HEK293 (cell line): Measurements from ENCODE around the gene ERRFI1.
A peak's percentile ranks its signal among the peaks of the same experiment; 100 is the strongest.

Source experiments
- CTCF ChIA-PET: fragments of 350-600 bp; formaldehyde crosslinking; extraction: SDS; loops from one replicate; lab custom pipeline; 2021; ENCODE audit warnings: antibody characterized with exemption; lab: Yijun Ruan, JAX
- POLR2A ChIA-PET: fragments of 300-600 bp; formaldehyde crosslinking; extraction: SDS; loops from one replicate; lab custom pipeline; 2020; ENCODE audit warnings: antibody characterized with exemption, inconsistent platforms; lab: Yijun Ruan, JAX
- H3K27ac ChIP-seq: fragments of 200-500 bp; sonication (Bioruptor generic); 2 replicates; pipeline ENCODE4 v1.5.1; 2014; ENCODE audit warnings: low read depth, low read length, control low read depth, inconsistent platforms; ENCODE audit errors: extremely low read depth
- H3K36me3 ChIP-seq, 2 experiments: fragments of 200-500 bp in 1 of 2; sonication (Bioruptor generic) in 1 of 2; 1 replicate in 1 of 2; 2 replicates in 1 of 2; pipeline ENCODE4 v1.5.1; 2014 to 2017; ENCODE audit warnings: inconsistent platforms in 2 of 2, low read length in 2 of 2; ENCODE audit not compliant: control insufficient read depth in 2 of 2, insufficient read depth in 1 of 2
- H3K4me1 ChIP-seq: fragments of 200-500 bp; sonication (Bioruptor generic); 2 replicates; pipeline ENCODE4 v1.5.1; 2014; ENCODE audit warnings: mild to moderate bottlenecking, low read length, inconsistent platforms; ENCODE audit not compliant: control insufficient read depth, insufficient read depth
- H3K4me3 ChIP-seq: 2 replicates; pipeline ENCODE4 v1.5.1; 2011; ENCODE audit warnings: low read depth, mild to moderate bottlenecking, control low read depth, low read length, moderate library complexity
- H3K9me3 ChIP-seq: fragments of 200-500 bp; sonication (Bioruptor generic); 2 replicates; pipeline ENCODE4 v1.5.1; 2014; ENCODE audit warnings: low read depth, low read length, inconsistent platforms; ENCODE audit not compliant: control insufficient read depth, insufficient read depth
- EGR2 ChIP-seq: fragments of 450-650 bp; formaldehyde crosslinking; IDR thresholded peaks from 2 replicates; pipeline ENCODE4 v1.5.1; 2016; ENCODE audit warnings: low read depth, missing biosample characterization, missing genetic modification characterization
- FEZF1 ChIP-seq: fragments of 450-650 bp; formaldehyde crosslinking; IDR thresholded peaks from 2 replicates; pipeline ENCODE4 v1.5.1; 2016; ENCODE audit warnings: missing biosample characterization, missing genetic modification characterization
- GFI1B ChIP-seq: fragments of 450-650 bp; formaldehyde crosslinking; IDR thresholded peaks from 2 replicates; pipeline ENCODE4 v1.5.1; 2016; ENCODE audit warnings: missing biosample characterization, missing genetic modification characterization
- KLF9 ChIP-seq: fragments of 450-650 bp; formaldehyde crosslinking; IDR thresholded peaks from 2 replicates; pipeline ENCODE4 v1.5.1; 2016; ENCODE audit warnings: missing biosample characterization, missing genetic modification characterization, low read depth
- MZF1 ChIP-seq: fragments of 450-650 bp; formaldehyde crosslinking; IDR thresholded peaks from 2 replicates; pipeline ENCODE4 v1.5.1; 2017; ENCODE audit warnings: missing biosample characterization, missing genetic modification characterization, borderline replicate concordance
- OVOL3 ChIP-seq: fragments of 450-650 bp; formaldehyde crosslinking; IDR thresholded peaks from 2 replicates; pipeline ENCODE4 v1.5.1; 2016; ENCODE audit warnings: missing biosample characterization, missing genetic modification characterization
- PRDM6 ChIP-seq: fragments of 450-650 bp; formaldehyde crosslinking; IDR thresholded peaks from 2 replicates; pipeline ENCODE4 v1.5.1; 2017; ENCODE audit warnings: missing biosample characterization, missing genetic modification characterization
- RBAK ChIP-seq: fragments of 450-650 bp; formaldehyde crosslinking; IDR thresholded peaks from 2 replicates; pipeline ENCODE4 v1.5.1; 2016; ENCODE audit warnings: missing biosample characterization, missing genetic modification characterization
- SALL2 ChIP-seq: fragments of 450-650 bp; formaldehyde crosslinking; IDR thresholded peaks from 2 replicates; pipeline ENCODE4 v1.5.0; 2017; ENCODE audit warnings: missing biosample characterization, mild to moderate bottlenecking, missing genetic modification characterization, borderline replicate concordance
- SP7 ChIP-seq: fragments of 450-650 bp; formaldehyde crosslinking; IDR thresholded peaks from 2 replicates; pipeline ENCODE4 v1.5.1; 2016; ENCODE audit warnings: missing biosample characterization, missing genetic modification characterization
- TCF7L2 ChIP-seq: IDR thresholded peaks from 2 replicates; pipeline ENCODE4 v1.6.1; 2011; ENCODE audit warnings: low read depth, mild to moderate bottlenecking, inconsistent platforms, low read length, moderate library complexity, borderline replicate concordance
- TRIM28 ChIP-seq: IDR thresholded peaks from 2 replicates; pipeline ENCODE4 v1.6.1; 2011; ENCODE audit warnings: low read length, control low read depth, borderline replicate concordance
- ZBTB8A ChIP-seq: fragments of 450-650 bp; formaldehyde crosslinking; IDR thresholded peaks from 2 replicates; pipeline ENCODE4 v1.5.1; 2016; ENCODE audit warnings: missing biosample characterization, missing genetic modification characterization
- ZEB2 ChIP-seq: fragments of 450-650 bp; formaldehyde crosslinking; IDR thresholded peaks from 2 replicates; pipeline ENCODE4 v1.5.1; 2016; ENCODE audit warnings: missing biosample characterization, missing genetic modification characterization
- ZNF157 ChIP-seq: fragments of 450-650 bp; formaldehyde crosslinking; IDR thresholded peaks from 2 replicates; pipeline ENCODE4 v1.5.1; 2016; ENCODE audit warnings: missing biosample characterization, missing genetic modification characterization
- ZNF354C ChIP-seq: fragments of 450-650 bp; formaldehyde crosslinking; IDR thresholded peaks from 2 replicates; pipeline ENCODE4 v1.5.1; 2016; ENCODE audit warnings: missing biosample characterization, missing genetic modification characterization, low read depth, borderline replicate concordance
- ZNF391 ChIP-seq: fragments of 450-650 bp; formaldehyde crosslinking; IDR thresholded peaks from 2 replicates; pipeline ENCODE4 v1.5.1; 2016; ENCODE audit warnings: low read depth, missing biosample characterization, missing genetic modification characterization, borderline replicate concordance
- ZNF501 ChIP-seq: fragments of 450-650 bp; formaldehyde crosslinking; IDR thresholded peaks from 2 replicates; pipeline ENCODE4 v1.5.1; 2016; ENCODE audit warnings: missing biosample characterization, missing genetic modification characterization
- ZNF623 ChIP-seq: fragments of 450-650 bp; formaldehyde crosslinking; IDR thresholded peaks from 2 replicates; pipeline ENCODE4 v1.5.1; 2016; ENCODE audit warnings: missing biosample characterization, missing genetic modification characterization
- ZNF645 ChIP-seq: fragments of 450-650 bp; formaldehyde crosslinking; IDR thresholded peaks from 2 replicates; pipeline ENCODE4; 2016; ENCODE audit warnings: missing biosample characterization, missing genetic modification characterization
- ZNF76 ChIP-seq: fragments of 450-650 bp; formaldehyde crosslinking; IDR thresholded peaks from 2 replicates; pipeline ENCODE4; 2016; ENCODE audit warnings: low read depth, missing biosample characterization, missing genetic modification characterization, borderline replicate concordance
- ZNF792 ChIP-seq: fragments of 450-650 bp; formaldehyde crosslinking; IDR thresholded peaks from 2 replicates; pipeline ENCODE4 v1.5.1; 2016; ENCODE audit warnings: missing biosample characterization, missing genetic modification characterization
- ZNF843 ChIP-seq: fragments of 450-650 bp; formaldehyde crosslinking; IDR thresholded peaks from 2 replicates; pipeline ENCODE4 v1.5.1; 2016; ENCODE audit warnings: missing biosample characterization, missing genetic modification characterization
- ZXDB ChIP-seq: fragments of 450-650 bp; formaldehyde crosslinking; IDR thresholded peaks from 2 replicates; pipeline ENCODE4 v1.5.1; 2016; ENCODE audit warnings: missing biosample characterization, missing genetic modification characterization
- TF ChIP-seq, protein P1 (sequence below): fragments of 450-650 bp; formaldehyde crosslinking; IDR thresholded peaks from 2 replicates; pipeline ENCODE4 v1.5.1; 2016; ENCODE audit warnings: missing biosample characterization, missing genetic modification characterization

ERRFI1 gene

GRCh38 chr1:8055973-8056372, 29.9 kb upstream of the ERRFI1 start:
- ChIA-PET POLR2A (interaction anchor here (0.6 kb wide), 1 partner anchor 291 kb away, joined by 4 read pairs; no protein-coding TSS in a partner anchor), CTCF (no interaction called here)
- TF ChIP-seq ZNF792 (tag by site-specific recombination) (no peak), SALL2 (tag by site-specific recombination) (no peak), MZF1 (tag by site-specific recombination) (no peak), KLF9 (tag by site-specific recombination) (no peak), ZNF76 (tag by site-specific recombination) (no peak), ZNF354C (tag by site-specific recombination) (no peak), ZNF391 (tag by site-specific recombination) (no peak), GFI1B (tag by site-specific recombination) (no peak), ZNF501 (tag by site-specific recombination) (no peak), ZBTB8A (tag by site-specific recombination) (no peak), ZNF645 (no peak), EGR2 (tag by site-specific recombination) (no peak), RBAK (tag by site-specific recombination) (no peak)
- TF ChIP-seq, protein P1, sequence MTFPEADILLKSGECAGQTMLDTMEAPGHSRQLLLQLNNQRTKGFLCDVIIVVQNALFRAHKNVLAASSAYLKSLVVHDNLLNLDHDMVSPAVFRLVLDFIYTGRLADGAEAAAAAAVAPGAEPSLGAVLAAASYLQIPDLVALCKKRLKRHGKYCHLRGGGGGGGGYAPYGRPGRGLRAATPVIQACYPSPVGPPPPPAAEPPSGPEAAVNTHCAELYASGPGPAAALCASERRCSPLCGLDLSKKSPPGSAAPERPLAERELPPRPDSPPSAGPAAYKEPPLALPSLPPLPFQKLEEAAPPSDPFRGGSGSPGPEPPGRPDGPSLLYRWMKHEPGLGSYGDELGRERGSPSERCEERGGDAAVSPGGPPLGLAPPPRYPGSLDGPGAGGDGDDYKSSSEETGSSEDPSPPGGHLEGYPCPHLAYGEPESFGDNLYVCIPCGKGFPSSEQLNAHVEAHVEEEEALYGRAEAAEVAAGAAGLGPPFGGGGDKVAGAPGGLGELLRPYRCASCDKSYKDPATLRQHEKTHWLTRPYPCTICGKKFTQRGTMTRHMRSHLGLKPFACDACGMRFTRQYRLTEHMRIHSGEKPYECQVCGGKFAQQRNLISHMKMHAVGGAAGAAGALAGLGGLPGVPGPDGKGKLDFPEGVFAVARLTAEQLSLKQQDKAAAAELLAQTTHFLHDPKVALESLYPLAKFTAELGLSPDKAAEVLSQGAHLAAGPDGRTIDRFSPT (tag by site-specific recombination): no peak
- Histone ChIP-seq H3K9me3 (no peaks in the 10 kb centered on the region), H3K4me3 (no peak overlapping the region), H3K36me3 (no peaks in the 10 kb centered on the region), H3K27ac (no peak overlapping the region), H3K4me1 (peaks cover 2% of the 10 kb centered on the region)

- Histone ChIP-seq H3K9me3 (no peaks in the 10 kb centered on the region), H3K4me1 (peaks cover 2% of the 10 kb centered on the region), H3K4me3 (no peak overlapping the region), H3K27ac (no peak overlapping the region), H3K36me3 (no peaks in the 10 kb centered on the region)
- CTCF ChIA-PET: interaction anchor here (0.6 to 0.7 kb wide), 3 partner anchors 92 to 1396 kb away, joined by 3 to 5 read pairs (median 3); no protein-coding TSS in a partner anchor
- POLR2A ChIA-PET: no interaction called here
- TF ChIP-seq TCF7L2 (peak; percentile 35; the same call in 1 of the 2 replicates), SP7 (tag by site-specific recombination) (peak; percentile 11; the same call in 1 of the 2 replicates), ZNF623 (tag by site-specific recombination) (no peak), ZNF157 (no peak), ZNF843 (tag by site-specific recombination) (peak; percentile 82), PRDM6 (tag by site-specific recombination) (peak; percentile 88), ZXDB (peak; percentile 65), ZEB2 (tag by site-specific recombination) (0 out of 2 replicates have a peak, but pooled peaks have one; percentile 36), FEZF1 (tag by site-specific recombination) (peak; percentile 60; the same call in 1 of the 2 replicates), OVOL3 (tag by site-specific recombination) (peak; percentile 40; the same call in 1 of the 2 replicates), TRIM28 (peak; percentile 13; the same call in 1 of the 2 replicates)
Observed at GRCh38 chr1:8053878-8054567, 27.9 kb upstream of the ERRFI1 start.
